HepG2 (cell line): ENCODE measurements around the gene SERAC1. TPM values are rescaled to one million over a fixed set of nuclear protein-coding genes. Genes with fewer than 3 reads are reported as not detected.

Experiments used
- ATAC-seq: fragments of 200-7000 bp; cut with Tn5 transposase; 3 replicates; pipeline ENCODE4 v1.9.1; 2020; ENCODE audit warnings: mild to moderate bottlenecking, moderate library complexity
- BruUV-seq: library from RNA; stranded (reverse); fragments of 400-500 nt; replicated peaks from 2 replicates; lab custom pipeline; 2021; lab: Mats Ljungman, UMichigan
- CTCF ChIA-PET: fragments of 300-600 bp; formaldehyde crosslinking; extraction: SDS; loops from one replicate; lab custom pipeline; 2021; ENCODE audit warnings: low total read pairs, inconsistent platforms, low intra/inter-chr PET ratio; lab: Yijun Ruan, JAX
- POLR2A ChIA-PET: fragments of 350-600 bp; sonication (Branson Sonifier 250); formaldehyde crosslinking; loops from one replicate; lab custom pipeline; 2020; ENCODE audit warnings: antibody characterized with exemption, inconsistent platforms; lab: Yijun Ruan, JAX
- DNase-seq: peaks from one replicate; pipeline ENCODE4 v3.0.0-alpha.2; 2015; ENCODE audit warnings: low spot score
- FAIRE-seq: peaks from 3 replicates; lab custom pipeline; 2011; peaks lifted over from hg19 to GRCh38; lab: Jason Lieb, UNC
- H2AFZ ChIP-seq: one replicate; pipeline ENCODE4 v1.6.1; 2011; ENCODE audit warnings: low read length, inconsistent platforms
- H3K27ac ChIP-seq: fragments of 300-600 bp; 3 replicates; pipeline ENCODE4 v1.8.0; 2011; ENCODE audit warnings: mixed run types, mild to moderate bottlenecking, mixed read lengths, low read length, inconsistent platforms; ENCODE audit not compliant: insufficient read depth; ENCODE audit errors: extremely low read length
- H3K27me3 ChIP-seq, 2 experiments: fragments of 200-600 bp in 1 of 2; 2 replicates in 1 of 2; 3 replicates in 1 of 2; pipeline versions ENCODE4 v1.6.0 to v1.8.0; 2011; ENCODE audit warnings: low read length in 2 of 2, mild to moderate bottlenecking in 2 of 2, moderate library complexity in 2 of 2, inconsistent platforms in 1 of 2; ENCODE audit not compliant: insufficient read depth in 2 of 2, control insufficient read depth in 1 of 2
- H3K36me3 ChIP-seq, 2 experiments: fragments of 200-600 bp in 1 of 2; replicated peaks in 1 of 2; 2 replicates in 1 of 2; 3 replicates in 1 of 2; pipeline versions ENCODE4 v1.5.1 to v1.8.0; 2011; ENCODE audit warnings: low read length in 2 of 2, inconsistent platforms in 1 of 2; ENCODE audit not compliant: insufficient read depth in 2 of 2, control insufficient read depth in 1 of 2
- H3K4me1 ChIP-seq: 2 replicates; pipeline ENCODE4 v1.5.1; 2012; ENCODE audit warnings: low read length, inconsistent platforms; ENCODE audit not compliant: insufficient read depth
- H3K4me2 ChIP-seq: 2 replicates; pipeline ENCODE4 v1.6.0; 2011; ENCODE audit warnings: low read depth, low read length, inconsistent platforms
- H3K4me3 ChIP-seq, 3 experiments: fragments of 200-600 bp in 1 of 3; sonication (generic), shearing (Covaris generic) in 1 of 3; replicated peaks in 1 of 3; 2 replicates each; pipeline ENCODE4 v1.5.1; 2011 to 2016; ENCODE audit warnings: low read length in 3 of 3, inconsistent platforms in 2 of 3, low read depth in 2 of 3, mild to moderate bottlenecking in 2 of 3, control low read depth in 1 of 3, mixed read lengths in 1 of 3; ENCODE audit not compliant: insufficient read depth in 1 of 3
- H3K79me2 ChIP-seq: one replicate; pipeline ENCODE4 v1.6.1; 2011; ENCODE audit warnings: low read length, inconsistent platforms; ENCODE audit not compliant: insufficient read depth
- H3K9ac ChIP-seq: 2 replicates; pipeline ENCODE4 v1.6.0; 2011; ENCODE audit warnings: mild to moderate bottlenecking, low read depth, low read length, inconsistent platforms; ENCODE audit not compliant: insufficient read depth
- H3K9me3 ChIP-seq: 2 replicates; pipeline ENCODE4 v1.5.1; 2012; ENCODE audit warnings: mild to moderate bottlenecking, low read length
- H4K20me1 ChIP-seq: 2 replicates; pipeline ENCODE4 v1.6.0; 2011; ENCODE audit warnings: inconsistent platforms, mild to moderate bottlenecking, low read length, moderate library complexity; ENCODE audit not compliant: insufficient read depth
- DNMT1 ChIP-seq: sonication (generic); formaldehyde crosslinking; IDR thresholded peaks from 2 replicates; pipeline ENCODE4 v1.5.1; 2020; ENCODE audit warnings: mild to moderate bottlenecking, missing genetic modification reagents
- GATAD1 ChIP-seq: IDR thresholded peaks from 2 replicates; pipeline ENCODE4 v1.6.1; 2016; ENCODE audit warnings: missing genetic modification reagents, missing compliant biosample characterization
- SKI ChIP-seq: fragments of 450-650 bp; IDR thresholded peaks from one replicate; pipeline ENCODE4 v1.6.1; 2018; ENCODE audit warnings: mild to moderate bottlenecking; ENCODE audit not compliant: partially characterized antibody
- TOPORS ChIP-seq: sonication (generic); formaldehyde crosslinking; IDR thresholded peaks from 2 replicates; pipeline ENCODE4 v1.8.0; 2023; ENCODE audit warnings: mild to moderate bottlenecking, missing genetic modification reagents
- WGBS: methylation state at CpG from one replicate; pipeline ENCODE4 v1.1.6; 2017; ENCODE audit warnings: low lambda C conversion rate; 5-methylcytosine and 5-hydroxymethylcytosine counted together
- in situ Hi-C: cut with HindIII; loops from 2 replicates; pipeline ENCODE4 v1.10.0; 2017; ENCODE audit warnings: low pct_unique_long_range_greater_than_20kb; ENCODE audit not compliant: extremely low pct_ligation_motif_present
- intact Hi-C: fragments of 100-400 bp; cut with micrococcal nuclease; formaldehyde crosslinking; loops from one replicate; pipeline ENCODE4 v1.10.0; 2022; ENCODE audit not compliant: unreplicated experiment
- polyA plus RNA-seq, 8 experiments: library from polyadenylated mRNA; depleted of rRNA in 3 of 8; stranded (reverse) in 7 of 8; unstranded in 1 of 8; fragments of >200 nt; fragmentation: Illumina TruSeq in 4 of 8; extraction: Trizol in 4 of 8; gene quantifications; 2 replicates each; pipeline versions ENCODE4 v1.2.1 to v1.2.3, GENCODE V29; 2011 to 2016; ENCODE audit warnings: low read depth in 4 of 8, missing spikeins in 1 of 8, mixed read lengths in 1 of 8; ENCODE audit not compliant: insufficient read depth in 1 of 8
- total RNA-seq, 5 experiments: library from RNA; depleted of rRNA; stranded (reverse); fragments of >200 nt; fragmentation: Illumina TruSeq; extraction: Trizol; gene quantifications; 2 replicates each; pipeline ENCODE4 v1.2.3, GENCODE V29; 2016; ENCODE audit warnings: low read depth in 1 of 5
- TF ChIP-seq, protein P1 (sequence below): sonication (generic); formaldehyde crosslinking; IDR thresholded peaks from 2 replicates; pipeline ENCODE4 v1.4.0; 2020; ENCODE audit warnings: missing genetic modification reagents
- TF ChIP-seq, protein P2 (sequence below): sonication (generic); formaldehyde crosslinking; IDR thresholded peaks from 2 replicates; pipeline ENCODE4 v1.9.0; 2021; ENCODE audit warnings: mild to moderate bottlenecking, missing genetic modification reagents
- TF ChIP-seq, protein P3 (sequence below): sonication (generic); formaldehyde crosslinking; IDR thresholded peaks from 2 replicates; pipeline ENCODE4 v1.5.0; 2020; ENCODE audit warnings: missing genetic modification reagents

SERAC1 gene
- total and polyA plus RNA-seq, 2 of the 13 experiments (the other 11 are each of a cell fraction or from before 2014, with no cell fraction given): 4.5 to 8.1 TPM

DNA sequence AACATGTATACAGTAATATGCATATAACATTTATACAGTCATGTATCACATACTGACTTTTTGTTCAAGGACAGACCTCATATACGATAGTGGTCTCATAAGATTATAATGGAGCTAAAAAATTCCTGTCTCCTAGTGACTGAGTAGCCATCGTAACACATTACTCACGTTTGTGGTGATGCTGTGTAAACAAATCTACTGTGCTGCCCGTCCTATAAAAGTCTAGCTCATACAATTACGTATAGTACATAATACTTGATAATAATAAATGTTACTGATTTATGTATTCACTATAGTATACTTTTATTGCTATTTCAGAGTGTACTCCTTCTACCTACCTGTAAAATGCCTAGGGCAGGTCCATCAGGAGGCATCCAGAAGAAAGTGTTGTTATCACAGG, 17.4 kb downstream of the SERAC1 start:
- H3K4me2 ChIP-seq: no peak overlapping the region
- FAIRE-seq (no peak), ATAC-seq (no peak), DNase-seq (no peak)
- in situ Hi-C loops (no loop called here), intact Hi-C loops (no loop called here)
- no peak overlapping the region for H3K27ac ChIP-seq
- WGBS: 91% methylated on average over 5 of the region's 5 CpGs
- no peak overlapping the region for H3K9ac ChIP-seq
- H3K4me1 ChIP-seq: peaks cover 25% of the 10 kb centered on the region
- H3K36me3 ChIP-seq: peaks cover 1 to 9% of the 10 kb centered on the region in 2 experiments; a peak in 3 of 5 replicates
- POLR2A ChIA-PET: no interaction called here
- H3K27me3 ChIP-seq: no peaks in the 10 kb centered on the region
- no TSS peak for BruUV-seq
- no peaks in the 10 kb centered on the region for H3K9me3 ChIP-seq
- no peaks in the 10 kb centered on the region for H4K20me1 ChIP-seq
- CTCF ChIA-PET: no interaction called here
- H3K4me3 ChIP-seq: no peak overlapping the region
- H3K79me2 ChIP-seq: no peaks in the 10 kb centered on the region
- H2AFZ ChIP-seq: no peak overlapping the region
- TF ChIP-seq SKI (no peak), GATAD1 (no peak), TOPORS (no peak), DNMT1 (CRISPR knock-in tag) (no peak)
- TF ChIP-seq, protein P1, sequence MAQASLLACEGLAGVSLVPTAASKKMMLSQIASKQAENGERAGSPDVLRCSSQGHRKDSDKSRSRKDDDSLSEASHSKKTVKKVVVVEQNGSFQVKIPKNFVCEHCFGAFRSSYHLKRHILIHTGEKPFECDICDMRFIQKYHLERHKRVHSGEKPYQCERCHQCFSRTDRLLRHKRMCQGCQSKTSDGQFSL (CRISPR knock-in tag): no peak
- TF ChIP-seq, protein P2, sequence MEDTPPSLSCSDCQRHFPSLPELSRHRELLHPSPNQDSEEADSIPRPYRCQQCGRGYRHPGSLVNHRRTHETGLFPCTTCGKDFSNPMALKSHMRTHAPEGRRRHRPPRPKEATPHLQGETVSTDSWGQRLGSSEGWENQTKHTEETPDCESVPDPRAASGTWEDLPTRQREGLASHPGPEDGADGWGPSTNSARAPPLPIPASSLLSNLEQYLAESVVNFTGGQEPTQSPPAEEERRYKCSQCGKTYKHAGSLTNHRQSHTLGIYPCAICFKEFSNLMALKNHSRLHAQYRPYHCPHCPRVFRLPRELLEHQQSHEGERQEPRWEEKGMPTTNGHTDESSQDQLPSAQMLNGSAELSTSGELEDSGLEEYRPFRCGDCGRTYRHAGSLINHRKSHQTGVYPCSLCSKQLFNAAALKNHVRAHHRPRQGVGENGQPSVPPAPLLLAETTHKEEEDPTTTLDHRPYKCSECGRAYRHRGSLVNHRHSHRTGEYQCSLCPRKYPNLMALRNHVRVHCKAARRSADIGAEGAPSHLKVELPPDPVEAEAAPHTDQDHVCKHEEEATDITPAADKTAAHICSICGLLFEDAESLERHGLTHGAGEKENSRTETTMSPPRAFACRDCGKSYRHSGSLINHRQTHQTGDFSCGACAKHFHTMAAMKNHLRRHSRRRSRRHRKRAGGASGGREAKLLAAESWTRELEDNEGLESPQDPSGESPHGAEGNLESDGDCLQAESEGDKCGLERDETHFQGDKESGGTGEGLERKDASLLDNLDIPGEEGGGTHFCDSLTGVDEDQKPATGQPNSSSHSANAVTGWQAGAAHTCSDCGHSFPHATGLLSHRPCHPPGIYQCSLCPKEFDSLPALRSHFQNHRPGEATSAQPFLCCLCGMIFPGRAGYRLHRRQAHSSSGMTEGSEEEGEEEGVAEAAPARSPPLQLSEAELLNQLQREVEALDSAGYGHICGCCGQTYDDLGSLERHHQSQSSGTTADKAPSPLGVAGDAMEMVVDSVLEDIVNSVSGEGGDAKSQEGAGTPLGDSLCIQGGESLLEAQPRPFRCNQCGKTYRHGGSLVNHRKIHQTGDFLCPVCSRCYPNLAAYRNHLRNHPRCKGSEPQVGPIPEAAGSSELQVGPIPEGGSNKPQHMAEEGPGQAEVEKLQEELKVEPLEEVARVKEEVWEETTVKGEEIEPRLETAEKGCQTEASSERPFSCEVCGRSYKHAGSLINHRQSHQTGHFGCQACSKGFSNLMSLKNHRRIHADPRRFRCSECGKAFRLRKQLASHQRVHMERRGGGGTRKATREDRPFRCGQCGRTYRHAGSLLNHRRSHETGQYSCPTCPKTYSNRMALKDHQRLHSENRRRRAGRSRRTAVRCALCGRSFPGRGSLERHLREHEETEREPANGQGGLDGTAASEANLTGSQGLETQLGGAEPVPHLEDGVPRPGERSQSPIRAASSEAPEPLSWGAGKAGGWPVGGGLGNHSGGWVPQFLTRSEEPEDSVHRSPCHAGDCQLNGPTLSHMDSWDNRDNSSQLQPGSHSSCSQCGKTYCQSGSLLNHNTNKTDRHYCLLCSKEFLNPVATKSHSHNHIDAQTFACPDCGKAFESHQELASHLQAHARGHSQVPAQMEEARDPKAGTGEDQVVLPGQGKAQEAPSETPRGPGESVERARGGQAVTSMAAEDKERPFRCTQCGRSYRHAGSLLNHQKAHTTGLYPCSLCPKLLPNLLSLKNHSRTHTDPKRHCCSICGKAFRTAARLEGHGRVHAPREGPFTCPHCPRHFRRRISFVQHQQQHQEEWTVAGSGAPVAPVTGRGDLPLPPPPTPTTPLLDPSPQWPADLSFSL: no peak
- TF ChIP-seq, protein P3, sequence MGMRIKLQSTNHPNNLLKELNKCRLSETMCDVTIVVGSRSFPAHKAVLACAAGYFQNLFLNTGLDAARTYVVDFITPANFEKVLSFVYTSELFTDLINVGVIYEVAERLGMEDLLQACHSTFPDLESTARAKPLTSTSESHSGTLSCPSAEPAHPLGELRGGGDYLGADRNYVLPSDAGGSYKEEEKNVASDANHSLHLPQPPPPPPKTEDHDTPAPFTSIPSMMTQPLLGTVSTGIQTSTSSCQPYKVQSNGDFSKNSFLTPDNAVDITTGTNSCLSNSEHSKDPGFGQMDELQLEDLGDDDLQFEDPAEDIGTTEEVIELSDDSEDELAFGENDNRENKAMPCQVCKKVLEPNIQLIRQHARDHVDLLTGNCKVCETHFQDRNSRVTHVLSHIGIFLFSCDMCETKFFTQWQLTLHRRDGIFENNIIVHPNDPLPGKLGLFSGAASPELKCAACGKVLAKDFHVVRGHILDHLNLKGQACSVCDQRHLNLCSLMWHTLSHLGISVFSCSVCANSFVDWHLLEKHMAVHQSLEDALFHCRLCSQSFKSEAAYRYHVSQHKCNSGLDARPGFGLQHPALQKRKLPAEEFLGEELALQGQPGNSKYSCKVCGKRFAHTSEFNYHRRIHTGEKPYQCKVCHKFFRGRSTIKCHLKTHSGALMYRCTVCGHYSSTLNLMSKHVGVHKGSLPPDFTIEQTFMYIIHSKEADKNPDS (CRISPR knock-in tag): no peak
- TF ChIP-seq, all 625 proteins: peak for 0
